Activated T-helper 1 cell treated with anti-CD3 and anti-CD28 coated beads, Interleukin-12 subunit alpha, Interleukin-12 subunit beta, Interleukin-2, Interleukin-4 antibody, amounts not matched to agents 30 ng/mL and 10 ng/mL and 1 ng/mL, durations not matched to agents 14 hours and 24 hours and 36 hours (primary cell): ENCODE measurements around the gene ALDH6A1. TPM values are rescaled to one million over a fixed set of nuclear protein-coding genes. Genes with fewer than 3 reads are reported as not detected.

Experiments used
- DNase-seq: peaks from one replicate; pipeline ENCODE4 v3.0.0; 2021; ENCODE audit warnings: low spot score
- H3K27ac Mint-ChIP-seq: one replicate; pipeline ENCODE4 v1.8.0; 2021; ENCODE audit warnings: mild to moderate bottlenecking, mixed read lengths
- H3K27me3 Mint-ChIP-seq: one replicate; pipeline ENCODE4 v1.8.0; 2022; ENCODE audit warnings: mild to moderate bottlenecking, moderate library complexity, mixed read lengths; ENCODE audit not compliant: insufficient read depth
- H3K36me3 Mint-ChIP-seq: one replicate; pipeline ENCODE4 v1.8.0; 2021; ENCODE audit warnings: low read depth, mixed read lengths
- H3K4me1 Mint-ChIP-seq: one replicate; pipeline ENCODE4 v1.8.0; 2021; ENCODE audit warnings: low read depth, mixed read lengths
- H3K4me3 Mint-ChIP-seq: one replicate; pipeline ENCODE4 v1.8.0; 2021; ENCODE audit warnings: mild to moderate bottlenecking, moderate library complexity, mixed read lengths
- H3K9me3 Mint-ChIP-seq: one replicate; pipeline ENCODE4 v1.8.0; 2021; ENCODE audit warnings: mixed read lengths
- intact Hi-C: fragments of 100-400 bp; cut with micrococcal nuclease; formaldehyde crosslinking; loops from one replicate; pipeline ENCODE4 v1.15.1; 2024
- total RNA-seq: library from RNA; stranded (reverse); gene quantifications from 2 replicates; pipeline ENCODE4 v1.2.3, GENCODE V29; 2022

ALDH6A1 gene
- total RNA-seq, 1 donor from 2014 or later = 10.8 TPM

- Mint-ChIP-seq H3K36me3 (no peaks in the 10 kb centered on the region), H3K27me3 (peaks cover 4% of the 10 kb centered on the region), H3K4me3 (peak overlapping the region; percentile 94), H3K9me3 (no peaks in the 10 kb centered on the region), H3K4me1 (peaks cover 35% of the 10 kb centered on the region), H3K27ac (no peak overlapping the region)
- no peak for DNase-seq
- intact Hi-C loops = loop anchor here (5.0 to 10.0 kb wide), 5 partner anchors 298 to 1192 kb away; partner anchors contain the start of genes FOS, PSEN1 and RBM25
Observed at GRCh38 chr14:74083161-74083560, 1.1 kb downstream of the ALDH6A1 start.

- H3K36me3 Mint-ChIP-seq = no peaks in the 10 kb centered on the region
- no peaks in the 10 kb centered on the region for H3K9me3 Mint-ChIP-seq
- intact Hi-C loops = loop anchor here (5.0 to 10.0 kb wide), 5 partner anchors 297 to 1193 kb away; partner anchors contain the start of genes FOS, PSEN1 and RBM25
- H3K27ac Mint-ChIP-seq = no peak overlapping the region
- H3K27me3 Mint-ChIP-seq = peaks cover 4% of the 10 kb centered on the region
- DNase-seq = no peak
- peaks cover 34% of the 10 kb centered on the region for H3K4me1 Mint-ChIP-seq
- H3K4me3 Mint-ChIP-seq = no peak overlapping the region
Observed at GRCh38 chr14:74081491-74081890, 2.8 kb downstream of the ALDH6A1 start.

GRCh38 chr14:74080820-74081460 lies 3.3 kb downstream of the ALDH6A1 start:
- Mint-ChIP-seq H3K9me3 (no peaks in the 10 kb centered on the region), H3K36me3 (no peaks in the 10 kb centered on the region), H3K27ac (no peak overlapping the region), H3K27me3 (peaks cover 4% of the 10 kb centered on the region), H3K4me1 (peaks cover 28% of the 10 kb centered on the region), H3K4me3 (no peak overlapping the region)
- no peak for DNase-seq
- intact Hi-C loops = loop anchor here (5.0 to 10.0 kb wide), 5 partner anchors 296 to 1194 kb away; partner anchors contain the start of genes FOS, PSEN1 and RBM25

- Mint-ChIP-seq H3K4me1 (peaks cover 4% of the 10 kb centered on the region), H3K27ac (no peak overlapping the region), H3K36me3 (no peaks in the 10 kb centered on the region), H3K4me3 (no peak overlapping the region), H3K27me3 (no peaks in the 10 kb centered on the region), H3K9me3 (no peaks in the 10 kb centered on the region)
- DNase-seq = no peak
- intact Hi-C loops = no loop called here
Observed at GRCh38 chr14:74077401-74077800, 6.9 kb downstream of the ALDH6A1 start.

- Mint-ChIP-seq H3K4me3 (no peak overlapping the region), H3K9me3 (no peaks in the 10 kb centered on the region), H3K36me3 (peaks cover 13% of the 10 kb centered on the region), H3K27me3 (no peaks in the 10 kb centered on the region), H3K27ac (no peak overlapping the region), H3K4me1 (no peaks in the 10 kb centered on the region)
- no peak for DNase-seq
- intact Hi-C loops = no loop called here
Observed at GRCh38 chr14:74065746-74066575, 18.3 kb downstream of the ALDH6A1 start.

GRCh38 chr14:74064883-74065282 lies 19.4 kb downstream of the ALDH6A1 start:
- Mint-ChIP-seq H3K4me1 (no peaks in the 10 kb centered on the region), H3K27me3 (no peaks in the 10 kb centered on the region), H3K27ac (no peak overlapping the region), H3K36me3 (peaks cover 14% of the 10 kb centered on the region), H3K9me3 (no peaks in the 10 kb centered on the region), H3K4me3 (no peak overlapping the region)
- no peak for DNase-seq
- intact Hi-C loops = no loop called here

GRCh38 chr14:74064426-74064825 lies 19.8 kb downstream of the ALDH6A1 start:
- intact Hi-C loops = no loop called here
- no peak for DNase-seq
- H3K36me3 Mint-ChIP-seq = peaks cover 14% of the 10 kb centered on the region
- H3K27me3 Mint-ChIP-seq = no peaks in the 10 kb centered on the region
- H3K4me3 Mint-ChIP-seq = no peak overlapping the region
- H3K27ac Mint-ChIP-seq = no peak overlapping the region
- H3K9me3 Mint-ChIP-seq = no peaks in the 10 kb centered on the region
- H3K4me1 Mint-ChIP-seq = no peaks in the 10 kb centered on the region

GRCh38 chr14:74062809-74063150 lies 21.5 kb downstream of the ALDH6A1 start:
- intact Hi-C loops = no loop called here
- no peak for DNase-seq
- no peaks in the 10 kb centered on the region for H3K4me1 Mint-ChIP-seq
- no peaks in the 10 kb centered on the region for H3K9me3 Mint-ChIP-seq
- H3K4me3 Mint-ChIP-seq = no peak overlapping the region
- peaks cover 14% of the 10 kb centered on the region for H3K36me3 Mint-ChIP-seq
- H3K27ac Mint-ChIP-seq = no peak overlapping the region
- no peaks in the 10 kb centered on the region for H3K27me3 Mint-ChIP-seq

- no peak overlapping the region for H3K4me3 Mint-ChIP-seq
- H3K27ac Mint-ChIP-seq = no peak overlapping the region
- H3K9me3 Mint-ChIP-seq = no peaks in the 10 kb centered on the region
- no peaks in the 10 kb centered on the region for H3K4me1 Mint-ChIP-seq
- no peak for DNase-seq
- intact Hi-C loops = no loop called here
- H3K36me3 Mint-ChIP-seq = no peaks in the 10 kb centered on the region
- peaks cover 5% of the 10 kb centered on the region for H3K27me3 Mint-ChIP-seq
Observed at GRCh38 chr14:74049876-74050495, 34.3 kb downstream of the ALDH6A1 start.

- Mint-ChIP-seq H3K4me1 (no peaks in the 10 kb centered on the region), H3K27ac (no peak overlapping the region), H3K4me3 (no peak overlapping the region), H3K27me3 (peaks cover 5% of the 10 kb centered on the region), H3K36me3 (no peaks in the 10 kb centered on the region), H3K9me3 (no peaks in the 10 kb centered on the region)
- intact Hi-C loops = no loop called here
- no peak for DNase-seq
Observed at GRCh38 chr14:74048281-74048680, 36.0 kb downstream of the ALDH6A1 start.

GRCh38 chr14:74045522-74045921 lies 38.7 kb downstream of the ALDH6A1 start:
- Mint-ChIP-seq H3K36me3 (no peaks in the 10 kb centered on the region), H3K27ac (no peak overlapping the region), H3K27me3 (peaks cover 5% of the 10 kb centered on the region), H3K4me1 (no peaks in the 10 kb centered on the region), H3K9me3 (no peaks in the 10 kb centered on the region), H3K4me3 (no peak overlapping the region)
- no peak for DNase-seq
- intact Hi-C loops = no loop called here

- Mint-ChIP-seq H3K36me3 (no peaks in the 10 kb centered on the region), H3K4me3 (no peak overlapping the region), H3K27me3 (peaks cover 5% of the 10 kb centered on the region), H3K9me3 (no peaks in the 10 kb centered on the region), H3K4me1 (no peaks in the 10 kb centered on the region), H3K27ac (no peak overlapping the region)
- no peak for DNase-seq
- intact Hi-C loops = no loop called here
Observed at GRCh38 chr14:74042296-74042695, 42.0 kb downstream of the ALDH6A1 start.
